Nephron progenitor cell (in vitro differentiated cells): ENCODE data around the gene NRROS.
"Not testable (repeated sequence)": the region's sequence is repeated elsewhere in the genome, so short reads cannot be mapped to it uniquely, and the experiment has no call there.

ENCODE experiments used
- DNase-seq: peaks from one replicate; pipeline ENCODE4 v3.0.0; 2021
- H3K27ac Mint-ChIP-seq: 2 replicates; pipeline ENCODE4 v1.8.0; 2021; ENCODE audit warnings: mild to moderate bottlenecking, moderate library complexity, mixed read lengths
- H3K27me3 Mint-ChIP-seq: 2 replicates; pipeline ENCODE4 v1.8.0; 2021; ENCODE audit warnings: mild to moderate bottlenecking, low read depth, mixed read lengths; ENCODE audit not compliant: poor library complexity
- H3K36me3 Mint-ChIP-seq: 2 replicates; pipeline ENCODE4 v1.8.0; 2021; ENCODE audit warnings: low read depth, mixed read lengths
- H3K4me1 Mint-ChIP-seq: 2 replicates; pipeline ENCODE4 v1.8.0; 2021; ENCODE audit warnings: mixed read lengths
- H3K4me3 Mint-ChIP-seq: 2 replicates; pipeline ENCODE4 v1.8.0; 2021; ENCODE audit warnings: mild to moderate bottlenecking, moderate library complexity, mixed read lengths
- H3K9me3 Mint-ChIP-seq: 2 replicates; pipeline ENCODE4 v1.8.0; 2021; ENCODE audit warnings: mild to moderate bottlenecking, moderate library complexity, mixed read lengths
- CTCF ChIP-seq: fragments of 200-600 bp; sonication (generic); IDR thresholded peaks from 2 replicates; pipeline ENCODE4 v1.5.0; 2021; ENCODE audit warnings: antibody characterized with exemption

Gene NRROS

GRCh38 chr3:196609805-196610515 is 29.5 kb upstream of the NRROS start:
- Mint-ChIP-seq H3K4me3 (no peak overlapping the region), H3K27ac (no peak overlapping the region), H3K4me1 (peaks cover 19% of the 10 kb centered on the region), H3K9me3 (no peaks in the 10 kb centered on the region), H3K27me3 (peaks cover 5% of the 10 kb centered on the region), H3K36me3 (no peaks in the 10 kb centered on the region)
- no peak for TF ChIP-seq CTCF
- DNase-seq: no peak

- Mint-ChIP-seq H3K36me3 (no peaks in the 10 kb centered on the region), H3K27ac (peak overlapping the region; percentile 81), H3K4me1 (peaks cover 19% of the 10 kb centered on the region), H3K9me3 (no peaks in the 10 kb centered on the region), H3K4me3 (no peak overlapping the region), H3K27me3 (peaks cover 2% of the 10 kb centered on the region)
- TF ChIP-seq CTCF: no peak
- DNase-seq: no peak
Observed at GRCh38 chr3:196611761-196612483, 27.6 kb upstream of the NRROS start.

GRCh38 chr3:196615234-196615633 is 24.3 kb upstream of the NRROS start:
- not testable (repeated sequence) for DNase-seq, H3K4me3 Mint-ChIP-seq, H3K9me3 Mint-ChIP-seq, H3K27ac Mint-ChIP-seq, H3K27me3 Mint-ChIP-seq, H3K36me3 Mint-ChIP-seq
- peaks cover 28% of the 10 kb centered on the region for H3K4me1 Mint-ChIP-seq

- Mint-ChIP-seq H3K27me3 (no peaks in the 10 kb centered on the region), H3K27ac (no peak overlapping the region), H3K9me3 (no peaks in the 10 kb centered on the region), H3K4me3 (no peak overlapping the region), H3K4me1 (peaks cover 34% of the 10 kb centered on the region), H3K36me3 (no peaks in the 10 kb centered on the region)
- DNase-seq: no peak
- no peak for TF ChIP-seq CTCF
Observed at GRCh38 chr3:196617256-196617655, 22.2 kb upstream of the NRROS start.

GRCh38 chr3:196619223-196619622 is 20.3 kb upstream of the NRROS start:
- Mint-ChIP-seq H3K4me3 (peak overlapping the region; percentile 6), H3K4me1 (peaks cover 25% of the 10 kb centered on the region), H3K36me3 (no peaks in the 10 kb centered on the region), H3K9me3 (no peaks in the 10 kb centered on the region), H3K27me3 (no peaks in the 10 kb centered on the region), H3K27ac (peak overlapping the region; percentile 28)
- TF ChIP-seq CTCF: no peak
- no peak for DNase-seq

- not testable (repeated sequence) for H3K27me3 Mint-ChIP-seq, H3K4me3 Mint-ChIP-seq, H3K9me3 Mint-ChIP-seq, DNase-seq, H3K36me3 Mint-ChIP-seq
- Mint-ChIP-seq H3K27ac (peak overlapping the region; percentile 92), H3K4me1 (peaks cover 25% of the 10 kb centered on the region)
Observed at GRCh38 chr3:196619627-196620026, 19.9 kb upstream of the NRROS start.
